GM15510 (cell line): ENCODE results near the gene PNLIPRP3.

Source experiments
- POLR2A ChIP-seq: IDR thresholded peaks from 3 replicates; pipeline ENCODE4 v1.6.1; 2011; ENCODE audit warnings: borderline replicate concordance; ENCODE audit not compliant: insufficient read length; ENCODE audit errors: extremely low read depth

PNLIPRP3 gene

GRCh38 chr10:116470768-116471415, 43.2 kb downstream of the PNLIPRP3 start:
- no peak for TF ChIP-seq POLR2A

GRCh38 chr10:116472891-116473290, 45.2 kb downstream of the PNLIPRP3 start:
- TF ChIP-seq POLR2A, result no peak

- TF ChIP-seq POLR2A, result no peak
Observed at GRCh38 chr10:116475866-116476265, 48.2 kb downstream of the PNLIPRP3 start.

GRCh38 chr10:116476461-116476860, 48.8 kb downstream of the PNLIPRP3 start:
- no peak for TF ChIP-seq POLR2A

GRCh38 chr10:116477986-116478664, 50.5 kb downstream of the PNLIPRP3 start:
- no peak for TF ChIP-seq POLR2A

GRCh38 chr10:116486770-116487448, 59.3 kb downstream of the PNLIPRP3 start:
- no peak for TF ChIP-seq POLR2A

- TF ChIP-seq POLR2A, result no peak
Observed at GRCh38 chr10:116487522-116488430, 60.1 kb downstream of the PNLIPRP3 start.

GRCh38 chr10:116489460-116489859, 61.8 kb downstream of the PNLIPRP3 start:
- no peak for TF ChIP-seq POLR2A

- no peak for TF ChIP-seq POLR2A
Observed at GRCh38 chr10:116490028-116490662, 62.5 kb downstream of the PNLIPRP3 start.

GRCh38 chr10:116504786-116505185, 77.1 kb downstream of the PNLIPRP3 start:
- no peak for TF ChIP-seq POLR2A

GRCh38 chr10:116510565-116510964, 82.9 kb downstream of the PNLIPRP3 start:
- no peak for TF ChIP-seq POLR2A

GRCh38 chr10:116511365-116511764, 83.7 kb downstream of the PNLIPRP3 start:
- TF ChIP-seq POLR2A, result no peak

- no peak for TF ChIP-seq POLR2A
Observed at GRCh38 chr10:116521424-116522290, 94.0 kb downstream of the PNLIPRP3 start.
